Hepatocyte (in vitro differentiated cells): Measurements from ENCODE around the gene COL4A2. TPM values are rescaled to one million over a fixed set of nuclear protein-coding genes. Genes with fewer than 3 reads are reported as not detected.

Experiments used
- DNase-seq: peaks from one replicate; pipeline ENCODE4 v3.0.0-alpha.2; 2016; ENCODE audit warnings: low spot score
- H2AFZ ChIP-seq: fragments of 200-600 bp; sonication (generic); 2 replicates; pipeline ENCODE4 v1.6.0; 2016; ENCODE audit warnings: antibody characterized with exemption, mild to moderate bottlenecking
- H3K27ac ChIP-seq: fragments of 200-600 bp; sonication (generic); 2 replicates; pipeline ENCODE4 v1.5.1; 2016; ENCODE audit warnings: mild to moderate bottlenecking
- H3K27me3 ChIP-seq: fragments of 200-600 bp; sonication (generic); 2 replicates; pipeline ENCODE4 v1.6.1; 2016
- H3K36me3 ChIP-seq: fragments of 200-600 bp; sonication (generic); replicated peaks from 2 replicates; pipeline ENCODE4 v1.5.1; 2016; ENCODE audit warnings: low read depth; ENCODE audit not compliant: insufficient read depth
- H3K4me1 ChIP-seq: fragments of 200-600 bp; sonication (generic); 2 replicates; pipeline ENCODE4 v1.5.1; 2016; ENCODE audit warnings: mild to moderate bottlenecking, moderate library complexity; ENCODE audit not compliant: insufficient read depth
- H3K4me2 ChIP-seq: fragments of 200-600 bp; sonication (generic); 2 replicates; pipeline ENCODE4 v1.6.0; 2016
- H3K4me3 ChIP-seq: fragments of 200-600 bp; sonication (generic); 2 replicates; pipeline ENCODE4 v1.5.1; 2016; ENCODE audit warnings: mild to moderate bottlenecking
- H3K79me2 ChIP-seq: fragments of 200-600 bp; sonication (generic); 2 replicates; pipeline ENCODE4 v1.6.0; 2017; ENCODE audit warnings: mild to moderate bottlenecking
- H3K9me2 ChIP-seq: fragments of 200-600 bp; sonication (generic); replicated peaks from 2 replicates; pipeline ENCODE4 v1.6.0; 2017; ENCODE audit warnings: mild to moderate bottlenecking; ENCODE audit not compliant: insufficient read depth
- H3K9me3 ChIP-seq: fragments of 200-600 bp; sonication (generic); 2 replicates; pipeline ENCODE4 v1.5.1; 2016; ENCODE audit warnings: low read depth, mild to moderate bottlenecking
- H4K20me1 ChIP-seq: fragments of 200-600 bp; sonication (generic); 2 replicates; pipeline ENCODE4 v1.6.0; 2016; ENCODE audit warnings: mild to moderate bottlenecking; ENCODE audit not compliant: insufficient read depth, poor library complexity, severe bottlenecking
- CTCF ChIP-seq: fragments of 200-600 bp; sonication (generic); IDR thresholded peaks from 2 replicates; pipeline ENCODE4 v1.5.1; 2016; ENCODE audit warnings: antibody characterized with exemption, mild to moderate bottlenecking; ENCODE audit not compliant: poor library complexity
- EZH2 ChIP-seq: fragments of 200-600 bp; sonication (generic); IDR thresholded peaks from 2 replicates; pipeline ENCODE4 v1.6.1; 2016; ENCODE audit warnings: antibody characterized with exemption, mild to moderate bottlenecking, borderline replicate concordance
- EZH2phosphoT487 ChIP-seq: fragments of 200-600 bp; sonication (generic); IDR thresholded peaks from one replicate; pipeline ENCODE4 v1.6.1; 2018; ENCODE audit warnings: antibody characterized with exemption, mild to moderate bottlenecking, low read depth, moderate library complexity; ENCODE audit not compliant: unreplicated experiment, severe bottlenecking
- WGBS: methylation state at CpG from one replicate; pipeline ENCODE4 v1.1.6; 2016; ENCODE audit warnings: low lambda C conversion rate; ENCODE audit errors: missing lambda C conversion rate; 5-methylcytosine and 5-hydroxymethylcytosine counted together
- polyA plus RNA-seq: library from polyadenylated mRNA; unstranded; fragments of >200 nt; fragmentation: Nextera tagmentation; extraction: Ambion mirVana; gene quantifications from 2 replicates; pipeline ENCODE4 v1.2.1, GENCODE V29; 2016
- total RNA-seq: library from RNA; depleted of rRNA; stranded (reverse); fragments of >200 nt; gene quantifications from 2 replicates; pipeline ENCODE4 v1.2.3, GENCODE V29; 2014

The COL4A2 gene
- total and polyA plus RNA-seq, 2 experiments from 2014 or later, result 171 to 221 TPM

GRCh38 chr13:110371550-110372465 lies 64.7 kb downstream of the COL4A2 start:
- Histone ChIP-seq H3K27me3 (no peaks in the 10 kb centered on the region), H3K4me3 (no peak overlapping the region), H3K36me3 (no peaks in the 10 kb centered on the region), H3K9me2 (no peaks in the 10 kb centered on the region), H3K79me2 (peaks cover 14% of the 10 kb centered on the region), H3K4me1 (peaks cover 4% of the 10 kb centered on the region), H3K27ac (peak overlapping the region; percentile 53), H2AFZ (no peak overlapping the region), H4K20me1 (no peaks in the 10 kb centered on the region), H3K4me2 (no peak overlapping the region), H3K9me3 (no peaks in the 10 kb centered on the region)
- no peak for TF ChIP-seq CTCF
- no peak for TF ChIP-seq EZH2
- no peak for TF ChIP-seq EZH2phosphoT487
- DNase-seq, result no peak
- 69% methylated on average over 20 of the region's 20 CpGs for WGBS

GRCh38 chr13:110372676-110373075 lies 65.6 kb downstream of the COL4A2 start:
- no peaks in the 10 kb centered on the region for H3K27me3 ChIP-seq
- H3K9me2 ChIP-seq, result no peaks in the 10 kb centered on the region
- H3K79me2 ChIP-seq, result peaks cover 19% of the 10 kb centered on the region
- peaks cover 4% of the 10 kb centered on the region for H3K4me1 ChIP-seq
- no peak overlapping the region for H2AFZ ChIP-seq
- H3K27ac ChIP-seq, result no peak overlapping the region
- H3K36me3 ChIP-seq, result no peaks in the 10 kb centered on the region
- no peak overlapping the region for H3K4me2 ChIP-seq
- no peaks in the 10 kb centered on the region for H4K20me1 ChIP-seq
- no peaks in the 10 kb centered on the region for H3K9me3 ChIP-seq
- no peak for TF ChIP-seq EZH2
- H3K4me3 ChIP-seq, result no peak overlapping the region
- DNase-seq, result no peak

GRCh38 chr13:110373617-110374016 lies 66.5 kb downstream of the COL4A2 start:
- no peak overlapping the region for H3K27ac ChIP-seq
- peaks cover 22% of the 10 kb centered on the region for H3K79me2 ChIP-seq
- peaks cover 4% of the 10 kb centered on the region for H3K4me1 ChIP-seq
- H3K4me2 ChIP-seq, result no peak overlapping the region
- H3K9me3 ChIP-seq, result no peaks in the 10 kb centered on the region
- H2AFZ ChIP-seq, result no peak overlapping the region
- H3K27me3 ChIP-seq, result no peaks in the 10 kb centered on the region
- H3K4me3 ChIP-seq, result no peak overlapping the region
- TF ChIP-seq EZH2phosphoT487, result no peak
- no peak for TF ChIP-seq EZH2
- no peak for TF ChIP-seq CTCF
- WGBS, result 95% methylated on average over 9 of the region's 9 CpGs
- H3K9me2 ChIP-seq, result no peaks in the 10 kb centered on the region
- DNase-seq, result no peak
- H3K36me3 ChIP-seq, result no peaks in the 10 kb centered on the region
- H4K20me1 ChIP-seq, result no peaks in the 10 kb centered on the region

GRCh38 chr13:110374431-110375370 lies 67.6 kb downstream of the COL4A2 start:
- peaks cover 4% of the 10 kb centered on the region for H3K4me1 ChIP-seq
- no peak overlapping the region for H3K4me3 ChIP-seq
- H3K27me3 ChIP-seq, result no peaks in the 10 kb centered on the region
- H3K9me3 ChIP-seq, result no peaks in the 10 kb centered on the region
- TF ChIP-seq EZH2 (no peak), EZH2phosphoT487 (no peak), CTCF (no peak)
- no peak for DNase-seq
- H3K9me2 ChIP-seq, result no peaks in the 10 kb centered on the region
- H2AFZ ChIP-seq, result no peak overlapping the region
- H4K20me1 ChIP-seq, result no peaks in the 10 kb centered on the region
- H3K4me2 ChIP-seq, result no peak overlapping the region
- 87% methylated on average over 10 of the region's 10 CpGs for WGBS
- no peaks in the 10 kb centered on the region for H3K36me3 ChIP-seq
- no peak overlapping the region for H3K27ac ChIP-seq
- H3K79me2 ChIP-seq, result peaks cover 22% of the 10 kb centered on the region
